Loucy (cell line): ENCODE results near the gene CLEC2D.

Experiments used
- CTCF ChIP-seq: fragments of 200-600 bp; sonication (generic); conservative IDR thresholded peaks from 2 replicates; pipeline ENCODE4 v1.5.1; 2014; ENCODE audit warnings: mild to moderate bottlenecking, antibody characterized with exemption, low read length
- EZH2phosphoT487 ChIP-seq: fragments of 200-600 bp; IDR thresholded peaks from 2 replicates; pipeline ENCODE4 v1.6.1; 2018; ENCODE audit warnings: antibody characterized with exemption, mild to moderate bottlenecking, moderate library complexity, borderline replicate concordance

DNA sequence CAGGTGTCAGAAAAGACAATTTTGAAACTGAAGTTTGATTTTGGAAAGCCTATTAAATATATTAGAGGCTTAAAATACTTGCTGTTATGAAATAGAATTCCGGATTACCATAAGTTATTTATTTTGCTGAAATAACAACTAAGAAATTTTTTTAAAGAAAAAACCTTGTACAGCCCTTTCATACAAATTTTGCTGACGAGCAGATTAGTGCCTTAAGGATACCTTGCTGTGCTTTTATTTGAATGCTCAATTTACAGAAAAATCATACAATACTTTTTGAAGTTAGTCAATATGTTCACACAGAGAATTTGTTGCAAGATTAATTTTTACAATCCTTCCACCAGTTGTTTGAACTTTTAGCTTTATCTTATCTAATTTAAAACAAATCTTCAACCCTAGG, 29.5 kb upstream of the CLEC2D start:
- TF ChIP-seq CTCF (no peak), EZH2phosphoT487 (no peak)
